Endometrial microvascular endothelial cells (primary cell): ENCODE data around the gene ORC1. TPM values are rescaled to one million over a fixed set of nuclear protein-coding genes. Genes with fewer than 3 reads are reported as not detected.
"Not testable (repeated sequence)": the region's sequence is repeated elsewhere in the genome, so short reads cannot be mapped to it uniquely, and the experiment has no call there.

Experiments
- in situ Hi-C: cut with HindIII; loops from 2 replicates; pipeline ENCODE4 v1.10.0; 2017; ENCODE audit warnings: low sequenced_read_pairs, low pct_unique_long_range_greater_than_20kb; ENCODE audit errors: inconsistent ontology term
- total RNA-seq: library from RNA; depleted of rRNA; stranded (reverse); fragments of >200 nt; gene quantifications from one replicate; pipeline ENCODE4 v1.2.3, GENCODE V29; 2015; ENCODE audit errors: inconsistent ontology term

The ORC1 gene
- total RNA-seq, 1 donor from 2014 or later, result 14.8 TPM

GRCh38 chr1:52400131-52400530, 4.1 kb downstream of the ORC1 start:
- in situ Hi-C loops, result no loop called here

- in situ Hi-C loops, result no loop called here
Measured at GRCh38 chr1:52399629-52400028, 4.6 kb downstream of the ORC1 start.

- in situ Hi-C loops, result no loop called here
Measured at GRCh38 chr1:52393174-52393573, 11.0 kb downstream of the ORC1 start.

GRCh38 chr1:52386458-52386857, 17.8 kb downstream of the ORC1 start:
- in situ Hi-C loops, result no loop called here

GRCh38 chr1:52385376-52385775, 18.8 kb downstream of the ORC1 start:
- in situ Hi-C loops, result no loop called here

- in situ Hi-C loops, result not testable (repeated sequence)
Measured at GRCh38 chr1:52369851-52370250, 34.4 kb downstream of the ORC1 start.

- in situ Hi-C loops, result no loop called here
Measured at GRCh38 chr1:52368383-52369172, 35.6 kb downstream of the ORC1 start.

- in situ Hi-C loops, result no loop called here
Measured at GRCh38 chr1:52367272-52367671, 37.0 kb downstream of the ORC1 start.

- in situ Hi-C loops, result no loop called here
Measured at GRCh38 chr1:52366517-52366827, 37.8 kb downstream of the ORC1 start.

- in situ Hi-C loops, result no loop called here
Measured at GRCh38 chr1:52365746-52366516, 38.3 kb downstream of the ORC1 start, which contains the start of gene CC2D1B. Gene CC2D1B (minus strand): TSS chr1:52366205. CDS start chr1:52364620, 1,585 bp downstream.

- in situ Hi-C loops, result no loop called here
Measured at GRCh38 chr1:52365071-52365745, 39.0 kb downstream of the ORC1 start.

- in situ Hi-C loops, result no loop called here
Measured at GRCh38 chr1:52364235-52364839, 39.9 kb downstream of the ORC1 start.

GRCh38 chr1:52360595-52360968, 43.6 kb downstream of the ORC1 start:
- in situ Hi-C loops, result no loop called here

- in situ Hi-C loops, result no loop called here
Measured at GRCh38 chr1:52359676-52360594, 44.3 kb downstream of the ORC1 start.

GRCh38 chr1:52358851-52359497, 45.2 kb downstream of the ORC1 start:
- in situ Hi-C loops, result no loop called here

- in situ Hi-C loops, result no loop called here
Measured at GRCh38 chr1:52357397-52357796, 46.8 kb downstream of the ORC1 start.

GRCh38 chr1:52356818-52357355, 47.3 kb downstream of the ORC1 start:
- in situ Hi-C loops, result no loop called here
